Chondrocyte (in vitro differentiated cells): ENCODE results near the gene BCL2. TPM values are rescaled to one million over a fixed set of nuclear protein-coding genes. Genes with fewer than 3 reads are reported as not detected.

Experiments used
- DNase-seq: peaks from one replicate; pipeline ENCODE4 v3.0.0; 2021; ENCODE audit warnings: mixed read lengths, low spot score
- H3K27ac Mint-ChIP-seq: one replicate; pipeline ENCODE4 v1.8.0; 2021; ENCODE audit warnings: mild to moderate bottlenecking, moderate library complexity, mixed read lengths; ENCODE audit not compliant: unreplicated experiment
- H3K27me3 Mint-ChIP-seq: 2 replicates; pipeline ENCODE4 v1.8.0; 2021; ENCODE audit warnings: low read depth, mixed read lengths
- H3K36me3 Mint-ChIP-seq: 2 replicates; pipeline ENCODE4 v1.8.0; 2021; ENCODE audit warnings: low read depth, mixed read lengths
- H3K4me1 Mint-ChIP-seq: 2 replicates; pipeline ENCODE4 v1.8.0; 2021; ENCODE audit warnings: low read depth, mild to moderate bottlenecking, mixed read lengths
- H3K4me3 Mint-ChIP-seq: one replicate; pipeline ENCODE4 v1.8.0; 2021; ENCODE audit warnings: mild to moderate bottlenecking, moderate library complexity, mixed read lengths; ENCODE audit not compliant: unreplicated experiment
- H3K9me3 Mint-ChIP-seq: 2 replicates; pipeline ENCODE4 v1.8.0; 2021; ENCODE audit warnings: low read depth, mixed read lengths
- total RNA-seq: library from RNA; stranded (reverse); gene quantifications from 3 replicates; pipeline ENCODE4 v1.2.1, GENCODE V29; 2021
- TF ChIP-seq, protein P1 (sequence below): fragments of 200-600 bp; sonication (generic); IDR thresholded peaks from 2 replicates; pipeline ENCODE4 v1.5.0; 2021; ENCODE audit warnings: antibody characterized with exemption, mild to moderate bottlenecking, moderate library complexity

BCL2 gene
- total RNA-seq, 1 donor from 2014 or later: 8.6 TPM

DNA sequence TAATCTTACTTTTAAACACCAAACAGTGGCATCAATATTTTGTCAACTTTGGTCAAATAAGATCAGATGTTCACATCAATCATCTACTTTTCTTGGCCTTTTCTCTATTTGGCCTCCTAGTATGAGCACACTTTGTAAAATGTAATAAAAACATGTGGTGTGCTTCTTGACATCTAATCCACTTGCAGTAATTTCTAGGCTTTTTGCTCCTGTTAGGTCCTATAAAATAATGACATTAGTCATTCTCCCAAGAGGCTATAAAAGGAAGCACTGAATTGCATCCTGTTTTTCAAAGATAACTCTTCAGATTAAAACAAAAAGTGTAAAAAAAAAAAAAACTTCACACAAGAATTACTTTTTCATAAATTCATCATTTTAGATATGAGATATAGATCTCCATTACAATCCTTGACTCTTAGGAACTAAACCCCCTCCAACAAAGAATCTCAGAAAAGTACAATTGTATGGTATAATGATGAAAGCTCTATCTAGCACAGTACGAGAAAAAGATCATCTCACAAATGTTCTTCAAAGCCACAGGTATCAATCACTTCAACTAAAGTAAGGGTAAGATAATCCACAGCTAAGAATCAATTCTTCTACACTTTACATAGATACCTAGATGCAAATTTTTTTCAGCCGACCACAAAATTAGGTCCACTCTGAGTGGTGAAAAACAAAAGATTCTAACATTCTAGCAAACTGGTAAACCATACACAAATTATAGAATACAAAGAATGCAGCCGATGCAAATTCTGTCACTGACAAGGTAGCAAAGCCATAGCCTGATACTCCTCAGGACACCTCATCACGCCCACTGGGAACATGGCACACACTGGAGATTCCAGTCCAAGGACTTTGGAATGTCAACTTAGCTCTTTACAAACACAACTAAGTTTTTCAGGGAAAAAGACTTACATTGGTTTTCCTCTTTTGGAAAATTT is 2.7 kb downstream of the BCL2 start:
- no peak for DNase-seq
- Mint-ChIP-seq H3K4me3 (peak overlapping the region; percentile 69), H3K4me1 (peaks cover 43% of the 10 kb centered on the region), H3K36me3 (no peaks in the 10 kb centered on the region), H3K27me3 (no peaks in the 10 kb centered on the region), H3K9me3 (no peaks in the 10 kb centered on the region), H3K27ac (no peak overlapping the region)
- TF ChIP-seq, protein P1, sequence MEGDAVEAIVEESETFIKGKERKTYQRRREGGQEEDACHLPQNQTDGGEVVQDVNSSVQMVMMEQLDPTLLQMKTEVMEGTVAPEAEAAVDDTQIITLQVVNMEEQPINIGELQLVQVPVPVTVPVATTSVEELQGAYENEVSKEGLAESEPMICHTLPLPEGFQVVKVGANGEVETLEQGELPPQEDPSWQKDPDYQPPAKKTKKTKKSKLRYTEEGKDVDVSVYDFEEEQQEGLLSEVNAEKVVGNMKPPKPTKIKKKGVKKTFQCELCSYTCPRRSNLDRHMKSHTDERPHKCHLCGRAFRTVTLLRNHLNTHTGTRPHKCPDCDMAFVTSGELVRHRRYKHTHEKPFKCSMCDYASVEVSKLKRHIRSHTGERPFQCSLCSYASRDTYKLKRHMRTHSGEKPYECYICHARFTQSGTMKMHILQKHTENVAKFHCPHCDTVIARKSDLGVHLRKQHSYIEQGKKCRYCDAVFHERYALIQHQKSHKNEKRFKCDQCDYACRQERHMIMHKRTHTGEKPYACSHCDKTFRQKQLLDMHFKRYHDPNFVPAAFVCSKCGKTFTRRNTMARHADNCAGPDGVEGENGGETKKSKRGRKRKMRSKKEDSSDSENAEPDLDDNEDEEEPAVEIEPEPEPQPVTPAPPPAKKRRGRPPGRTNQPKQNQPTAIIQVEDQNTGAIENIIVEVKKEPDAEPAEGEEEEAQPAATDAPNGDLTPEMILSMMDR: no peak

DNA sequence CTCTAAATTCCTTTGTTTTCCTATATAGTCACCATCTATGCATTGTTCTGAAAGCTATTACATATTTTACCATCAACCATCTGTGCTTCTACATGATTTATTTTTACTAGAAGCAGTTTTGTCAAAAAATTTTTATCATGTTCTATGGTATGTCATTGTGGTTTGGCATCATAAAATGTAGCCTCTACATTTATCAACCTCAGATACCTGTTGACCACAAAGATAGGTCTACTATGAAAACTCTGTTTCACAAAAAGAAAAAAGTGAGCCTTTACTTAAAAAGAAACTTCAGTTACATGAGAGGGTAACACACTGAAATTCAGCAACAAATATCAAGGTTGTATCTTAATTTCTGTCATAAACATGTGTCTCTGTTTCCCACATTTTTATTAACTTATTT is 3.7 kb downstream of the BCL2 start:
- no peak overlapping the region for H3K4me3 Mint-ChIP-seq
- no peaks in the 10 kb centered on the region for H3K9me3 Mint-ChIP-seq
- no peaks in the 10 kb centered on the region for H3K36me3 Mint-ChIP-seq
- H3K27ac Mint-ChIP-seq: no peak overlapping the region
- TF ChIP-seq, protein P1: no peak
- DNase-seq: no peak
- H3K27me3 Mint-ChIP-seq: no peaks in the 10 kb centered on the region
- peaks cover 51% of the 10 kb centered on the region for H3K4me1 Mint-ChIP-seq

DNA sequence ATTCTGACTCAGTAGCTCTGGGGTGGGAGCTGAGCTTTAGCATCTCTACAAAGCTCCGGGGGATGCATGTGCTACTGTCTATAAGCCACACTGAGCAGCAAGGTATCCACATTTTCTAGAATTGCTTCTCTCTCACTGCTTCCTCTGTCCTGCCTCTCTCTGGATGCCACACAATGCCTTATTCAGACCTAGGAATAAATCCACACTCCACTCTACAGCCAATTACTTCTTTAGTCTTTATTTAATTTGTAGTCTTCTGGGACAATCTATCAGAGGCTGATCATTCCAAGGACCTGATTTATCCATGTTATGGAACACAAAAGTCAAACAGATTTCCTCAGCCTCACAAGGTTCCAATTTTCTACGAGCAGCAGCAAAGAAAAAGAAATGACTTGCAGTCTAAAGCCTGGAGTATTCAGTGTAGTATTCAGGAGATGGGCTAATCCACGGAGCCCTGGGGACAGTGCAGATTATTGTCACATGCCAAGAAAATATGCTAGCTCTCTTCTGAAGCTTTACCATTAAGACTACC is 4.4 kb downstream of the BCL2 start:
- Mint-ChIP-seq H3K4me3 (no peak overlapping the region), H3K27me3 (no peaks in the 10 kb centered on the region), H3K9me3 (no peaks in the 10 kb centered on the region), H3K4me1 (peaks cover 53% of the 10 kb centered on the region), H3K27ac (no peak overlapping the region), H3K36me3 (no peaks in the 10 kb centered on the region)
- no peak for DNase-seq
- TF ChIP-seq, protein P1: no peak

DNA sequence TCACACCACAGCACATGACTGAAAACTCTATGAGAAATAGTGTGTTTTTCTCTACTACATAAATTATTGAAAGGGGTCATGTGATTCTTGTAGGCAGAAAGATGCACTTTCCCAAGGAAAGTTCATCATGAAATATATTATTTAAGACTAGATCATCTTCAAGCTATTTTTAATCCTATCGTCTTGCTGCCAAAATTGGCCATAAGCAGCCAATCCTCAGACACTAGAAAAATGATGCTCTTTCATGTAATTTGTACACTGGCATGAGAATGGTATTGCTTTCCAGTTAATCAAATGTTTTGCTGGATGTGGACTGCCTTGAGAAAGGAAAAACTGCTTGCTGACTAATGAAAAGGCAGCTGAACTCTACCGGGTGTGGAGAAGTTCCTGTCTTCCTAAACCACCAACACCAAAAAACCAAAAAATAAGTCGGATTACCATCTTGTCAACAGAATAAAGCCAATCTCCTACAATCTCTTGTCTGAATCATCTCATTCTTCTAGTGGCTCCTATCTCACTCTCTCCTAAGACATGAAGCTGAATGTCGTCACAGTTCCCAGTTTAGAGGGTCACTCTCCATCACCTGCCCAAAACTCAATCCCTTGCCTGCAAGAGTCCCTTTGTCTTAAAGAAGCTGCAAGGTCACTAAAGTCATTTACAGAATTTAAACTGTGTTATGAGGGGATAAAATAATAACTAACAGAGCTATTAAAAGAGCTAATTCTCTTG is 5.3 kb downstream of the BCL2 start:
- Mint-ChIP-seq H3K27ac (no peak overlapping the region), H3K36me3 (no peaks in the 10 kb centered on the region), H3K9me3 (no peaks in the 10 kb centered on the region), H3K4me3 (no peak overlapping the region), H3K27me3 (no peaks in the 10 kb centered on the region), H3K4me1 (peaks cover 52% of the 10 kb centered on the region)
- TF ChIP-seq, protein P1: no peak
- no peak for DNase-seq

DNA sequence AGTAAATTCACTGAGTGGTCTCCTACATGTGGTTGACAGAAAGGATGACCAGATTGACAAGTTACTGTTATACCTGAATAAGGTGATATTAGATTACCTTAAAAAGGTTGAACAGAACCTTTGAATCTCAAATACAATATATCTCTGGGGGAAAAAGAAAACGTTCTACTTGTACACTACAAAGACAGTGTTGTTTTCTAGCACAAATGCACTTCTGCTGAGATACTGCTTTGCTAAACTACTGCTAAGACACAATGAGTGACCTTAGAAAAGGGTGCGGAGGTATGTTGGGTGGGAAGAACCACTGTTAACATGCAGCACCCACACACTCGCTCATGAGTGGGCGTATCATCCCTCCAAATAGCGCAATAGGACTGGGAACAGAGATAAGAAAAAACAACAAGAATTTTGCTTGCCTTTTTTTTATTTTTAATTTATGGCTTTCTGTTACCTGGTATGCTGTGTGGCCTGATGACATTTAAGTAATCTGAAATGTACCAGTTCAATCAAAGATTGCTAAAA is 6.1 kb downstream of the BCL2 start:
- H3K27me3 Mint-ChIP-seq: no peaks in the 10 kb centered on the region
- DNase-seq: no peak
- TF ChIP-seq, protein P1: no peak
- peaks cover 44% of the 10 kb centered on the region for H3K4me1 Mint-ChIP-seq
- H3K27ac Mint-ChIP-seq: no peak overlapping the region
- H3K4me3 Mint-ChIP-seq: no peak overlapping the region
- H3K36me3 Mint-ChIP-seq: no peaks in the 10 kb centered on the region
- H3K9me3 Mint-ChIP-seq: no peaks in the 10 kb centered on the region
